Vagina (tissue), 2 donors: ENCODE measurements around the gene LRRC45.

Experiments
- POLR2A ChIP-seq, 2 donors: fragments of 450-650 bp; IDR thresholded peaks; one replicate each; pipeline ENCODE4 v1.6.1; 2017; ENCODE audit warnings: antibody characterized with exemption in 2 of 2, mild to moderate bottlenecking in 2 of 2, moderate library complexity in 2 of 2
- TF ChIP-seq, protein P1 (sequence below), 3 experiments: fragments of 450-650 bp in 2 of 3; fragments of 200-600 bp in 1 of 3; sonication (generic) in 1 of 3; IDR thresholded peaks; one replicate each; pipeline ENCODE4 v1.5.1; 2017 to 2019; ENCODE audit warnings: antibody characterized with exemption in 3 of 3, mild to moderate bottlenecking in 2 of 3, moderate library complexity in 2 of 3

DNA sequence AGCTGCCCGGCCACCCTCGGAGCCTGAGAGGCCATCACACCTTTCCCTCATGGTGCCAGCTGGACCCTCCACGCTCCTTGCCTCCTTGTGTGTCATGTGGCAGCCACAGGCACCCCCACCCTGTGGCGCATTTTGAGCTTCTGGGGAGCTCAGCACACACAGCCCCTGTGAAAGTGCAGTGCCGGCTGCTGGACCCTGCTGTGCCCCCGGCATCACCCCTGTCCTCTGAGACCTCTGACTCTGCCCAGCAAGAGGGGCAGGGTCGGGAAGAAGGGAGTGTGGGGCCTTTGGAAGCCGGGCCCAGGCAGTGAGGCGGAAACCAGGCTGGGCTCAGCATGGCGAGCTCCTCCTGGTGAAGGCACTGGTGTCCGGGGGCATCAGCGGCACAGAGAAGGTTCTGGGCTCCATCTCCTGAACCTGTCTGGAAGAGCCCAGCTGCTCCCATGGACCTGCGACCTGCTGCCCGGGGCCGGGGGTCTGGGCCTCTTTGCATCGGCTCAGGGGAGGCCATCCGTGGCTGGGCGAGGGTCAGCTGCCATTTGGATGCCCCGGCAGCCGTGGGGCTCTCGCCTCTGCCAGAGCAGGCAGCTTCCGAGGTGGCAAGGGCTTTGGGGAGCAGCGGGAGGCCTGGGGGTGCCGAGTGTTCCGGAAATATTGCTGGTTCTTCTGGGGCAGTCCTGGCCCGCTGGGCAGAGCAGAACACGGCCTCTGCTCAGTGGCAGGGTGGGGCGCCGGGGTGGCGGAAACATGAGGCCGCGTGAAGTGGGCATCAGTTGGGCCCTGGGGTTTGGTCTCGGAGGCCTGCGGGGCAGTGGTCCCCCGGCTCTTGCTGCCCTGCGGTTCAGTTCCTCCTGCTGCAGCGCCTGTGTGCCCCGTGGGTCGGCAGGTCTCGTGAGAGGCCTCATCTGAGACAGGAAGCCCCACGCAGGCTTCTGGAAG, 18.3 kb upstream of the LRRC45 start:
- TF ChIP-seq, protein P1, sequence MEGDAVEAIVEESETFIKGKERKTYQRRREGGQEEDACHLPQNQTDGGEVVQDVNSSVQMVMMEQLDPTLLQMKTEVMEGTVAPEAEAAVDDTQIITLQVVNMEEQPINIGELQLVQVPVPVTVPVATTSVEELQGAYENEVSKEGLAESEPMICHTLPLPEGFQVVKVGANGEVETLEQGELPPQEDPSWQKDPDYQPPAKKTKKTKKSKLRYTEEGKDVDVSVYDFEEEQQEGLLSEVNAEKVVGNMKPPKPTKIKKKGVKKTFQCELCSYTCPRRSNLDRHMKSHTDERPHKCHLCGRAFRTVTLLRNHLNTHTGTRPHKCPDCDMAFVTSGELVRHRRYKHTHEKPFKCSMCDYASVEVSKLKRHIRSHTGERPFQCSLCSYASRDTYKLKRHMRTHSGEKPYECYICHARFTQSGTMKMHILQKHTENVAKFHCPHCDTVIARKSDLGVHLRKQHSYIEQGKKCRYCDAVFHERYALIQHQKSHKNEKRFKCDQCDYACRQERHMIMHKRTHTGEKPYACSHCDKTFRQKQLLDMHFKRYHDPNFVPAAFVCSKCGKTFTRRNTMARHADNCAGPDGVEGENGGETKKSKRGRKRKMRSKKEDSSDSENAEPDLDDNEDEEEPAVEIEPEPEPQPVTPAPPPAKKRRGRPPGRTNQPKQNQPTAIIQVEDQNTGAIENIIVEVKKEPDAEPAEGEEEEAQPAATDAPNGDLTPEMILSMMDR (IDR thresholded peaks at IDR 0.05): no peak
- no peak for TF ChIP-seq POLR2A (IDR thresholded peaks at IDR 0.05)
